Stimulated activated naive CD8-positive, alpha-beta T cell treated with anti-CD3 and anti-CD28 coated beads, Interleukin-15, amount 100 ng/mL, for 72 hours (primary cell): Measurements from ENCODE around the gene CERS1.

Experiments used
- ATAC-seq: fragments of 150-1000 bp; cut with Tn5 transposase; 2 replicates; pipeline ENCODE4 v1.10.0; 2021; ENCODE audit warnings: mild to moderate bottlenecking, moderate library complexity
- DNase-seq, 2 donors: peaks; one replicate each; pipeline ENCODE4 v3.0.0; 2021 to 2022
- H3K27ac Mint-ChIP-seq, 2 donors: one replicate each; pipeline ENCODE4 v1.8.0; 2022; ENCODE audit warnings: mild to moderate bottlenecking in 2 of 2, mixed read lengths in 2 of 2, moderate library complexity in 2 of 2
- H3K27me3 Mint-ChIP-seq: one replicate; pipeline ENCODE4 v1.8.0; 2022; ENCODE audit warnings: mixed read lengths
- H3K4me1 Mint-ChIP-seq: one replicate; pipeline ENCODE4 v1.8.0; 2022; ENCODE audit warnings: mild to moderate bottlenecking, mixed read lengths
- H3K4me3 Mint-ChIP-seq, 2 donors: one replicate each; pipeline ENCODE4 v1.8.0; 2022; ENCODE audit warnings: mild to moderate bottlenecking in 2 of 2, mixed read lengths in 2 of 2, moderate library complexity in 1 of 2
- H3K9me3 Mint-ChIP-seq, 2 donors: one replicate each; pipeline ENCODE4 v1.8.0; 2022; ENCODE audit warnings: mixed read lengths in 2 of 2

Gene CERS1

GRCh38 chr19:18848878-18849661 lies 46.9 kb downstream of the CERS1 start:
- H3K4me3 Mint-ChIP-seq = peak overlapping the region; percentile 32 to 34
- no peaks in the 10 kb centered on the region for H3K27me3 Mint-ChIP-seq
- no peak for ATAC-seq
- DNase-seq = no peak
- H3K27ac Mint-ChIP-seq = peak overlapping the region in 1 of 2 donors; percentile 16
- H3K9me3 Mint-ChIP-seq = no peaks in the 10 kb centered on the region
- peaks cover 58% of the 10 kb centered on the region for H3K4me1 Mint-ChIP-seq

GRCh38 chr19:18847549-18848463 lies 48.2 kb downstream of the CERS1 start:
- Mint-ChIP-seq H3K27ac (no peak overlapping the region), H3K27me3 (no peaks in the 10 kb centered on the region), H3K4me1 (peaks cover 71% of the 10 kb centered on the region), H3K4me3 (no peak overlapping the region), H3K9me3 (no peaks in the 10 kb centered on the region)
- ATAC-seq = no peak
- DNase-seq = no peak

GRCh38 chr19:18846862-18847548 lies 49.0 kb downstream of the CERS1 start:
- H3K9me3 Mint-ChIP-seq = no peaks in the 10 kb centered on the region
- peaks cover 78% of the 10 kb centered on the region for H3K4me1 Mint-ChIP-seq
- ATAC-seq (peak; percentile 72), DNase-seq (peak; percentile 56 to 66)
- H3K4me3 Mint-ChIP-seq = peak overlapping the region in 1 of 2 donors; percentile 57
- no peaks in the 10 kb centered on the region for H3K27me3 Mint-ChIP-seq
- no peak overlapping the region for H3K27ac Mint-ChIP-seq

GRCh38 chr19:18845961-18846360 lies 50.0 kb downstream of the CERS1 start:
- Mint-ChIP-seq H3K27ac (no peak overlapping the region), H3K27me3 (no peaks in the 10 kb centered on the region), H3K9me3 (no peaks in the 10 kb centered on the region), H3K4me3 (no peak overlapping the region), H3K4me1 (peaks cover 88% of the 10 kb centered on the region)
- no peak for ATAC-seq
- no peak for DNase-seq

DNA sequence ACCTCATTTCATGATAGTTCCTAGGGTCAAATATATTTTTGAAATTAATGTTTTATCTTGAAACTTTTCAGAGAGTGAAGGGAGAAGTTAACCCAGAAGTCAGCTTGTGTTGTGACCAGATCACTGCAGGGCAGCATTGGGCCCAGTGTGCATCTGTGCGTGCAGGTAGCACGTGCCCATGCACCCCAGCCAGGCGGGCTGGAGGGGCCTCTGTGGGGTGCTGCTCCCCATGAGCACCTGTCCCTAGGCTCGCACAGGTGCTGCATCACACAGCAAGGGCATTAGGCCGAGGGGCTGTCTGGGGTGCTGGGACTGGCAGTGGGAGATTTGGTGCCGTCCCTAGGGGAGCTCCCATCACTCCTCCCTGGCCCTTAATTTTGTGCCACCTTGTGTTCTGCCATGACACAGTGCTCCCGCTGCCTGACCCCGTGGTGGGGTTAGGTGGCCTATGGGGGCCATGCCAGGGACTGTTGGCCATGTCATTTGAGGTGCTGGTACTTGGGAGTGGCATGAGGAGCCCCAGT lies 51.1 kb downstream of the CERS1 start:
- no peaks in the 10 kb centered on the region for H3K27me3 Mint-ChIP-seq
- DNase-seq = no peak
- H3K9me3 Mint-ChIP-seq = no peaks in the 10 kb centered on the region
- peak overlapping the region; percentile 47 to 82 for H3K4me3 Mint-ChIP-seq
- H3K27ac Mint-ChIP-seq = peak overlapping the region in 1 of 2 donors; percentile 39
- ATAC-seq = no peak
- H3K4me1 Mint-ChIP-seq = peaks cover 94% of the 10 kb centered on the region

- H3K27ac Mint-ChIP-seq = peak overlapping the region; percentile 69 to 82
- ATAC-seq = no peak
- peak overlapping the region; percentile 77 to 82 for H3K4me3 Mint-ChIP-seq
- H3K9me3 Mint-ChIP-seq = no peaks in the 10 kb centered on the region
- H3K4me1 Mint-ChIP-seq = peaks cover 94% of the 10 kb centered on the region
- no peak for DNase-seq
- no peaks in the 10 kb centered on the region for H3K27me3 Mint-ChIP-seq
These were observed 52.0 kb downstream of the CERS1 start for GRCh38 chr19:18843960-18844359.

DNA sequence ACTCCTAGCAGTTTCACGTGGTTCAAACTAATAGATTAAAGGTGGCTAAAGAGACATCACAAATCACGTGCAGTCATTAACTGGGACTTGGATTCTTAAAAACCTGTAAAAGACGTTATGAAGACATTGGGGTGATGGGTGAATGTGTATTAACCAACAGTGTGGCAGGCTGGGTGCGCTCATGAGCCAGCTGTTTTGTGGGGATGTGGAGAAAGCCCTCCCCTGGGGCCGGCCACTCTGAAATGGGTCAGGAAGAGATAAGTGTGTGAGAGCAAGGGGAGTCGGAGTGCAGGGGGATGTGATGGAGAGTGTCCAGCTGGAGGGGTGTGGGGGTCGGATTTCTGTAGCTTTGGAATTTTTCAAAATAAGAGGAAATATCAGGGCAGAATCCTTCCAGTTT lies 53.8 kb downstream of the CERS1 start:
- Mint-ChIP-seq H3K4me3 (peak overlapping the region; percentile 31 to 64), H3K4me1 (peaks cover 99% of the 10 kb centered on the region)
- no peak for ATAC-seq

GRCh38 chr19:18841400-18841799 lies 54.6 kb downstream of the CERS1 start:
- Mint-ChIP-seq H3K9me3 (no peaks in the 10 kb centered on the region), H3K4me1 (peaks cover 99% of the 10 kb centered on the region), H3K27ac (no peak overlapping the region), H3K27me3 (no peaks in the 10 kb centered on the region), H3K4me3 (no peak overlapping the region)
- ATAC-seq (no peak), DNase-seq (no peak)

More for the DNA sequence above, 53.8 kb downstream of the CERS1 start:
- no peak overlapping the region for H3K27ac Mint-ChIP-seq
- no peaks in the 10 kb centered on the region for H3K27me3 Mint-ChIP-seq
- H3K9me3 Mint-ChIP-seq = no peaks in the 10 kb centered on the region
- no peak for DNase-seq

DNA sequence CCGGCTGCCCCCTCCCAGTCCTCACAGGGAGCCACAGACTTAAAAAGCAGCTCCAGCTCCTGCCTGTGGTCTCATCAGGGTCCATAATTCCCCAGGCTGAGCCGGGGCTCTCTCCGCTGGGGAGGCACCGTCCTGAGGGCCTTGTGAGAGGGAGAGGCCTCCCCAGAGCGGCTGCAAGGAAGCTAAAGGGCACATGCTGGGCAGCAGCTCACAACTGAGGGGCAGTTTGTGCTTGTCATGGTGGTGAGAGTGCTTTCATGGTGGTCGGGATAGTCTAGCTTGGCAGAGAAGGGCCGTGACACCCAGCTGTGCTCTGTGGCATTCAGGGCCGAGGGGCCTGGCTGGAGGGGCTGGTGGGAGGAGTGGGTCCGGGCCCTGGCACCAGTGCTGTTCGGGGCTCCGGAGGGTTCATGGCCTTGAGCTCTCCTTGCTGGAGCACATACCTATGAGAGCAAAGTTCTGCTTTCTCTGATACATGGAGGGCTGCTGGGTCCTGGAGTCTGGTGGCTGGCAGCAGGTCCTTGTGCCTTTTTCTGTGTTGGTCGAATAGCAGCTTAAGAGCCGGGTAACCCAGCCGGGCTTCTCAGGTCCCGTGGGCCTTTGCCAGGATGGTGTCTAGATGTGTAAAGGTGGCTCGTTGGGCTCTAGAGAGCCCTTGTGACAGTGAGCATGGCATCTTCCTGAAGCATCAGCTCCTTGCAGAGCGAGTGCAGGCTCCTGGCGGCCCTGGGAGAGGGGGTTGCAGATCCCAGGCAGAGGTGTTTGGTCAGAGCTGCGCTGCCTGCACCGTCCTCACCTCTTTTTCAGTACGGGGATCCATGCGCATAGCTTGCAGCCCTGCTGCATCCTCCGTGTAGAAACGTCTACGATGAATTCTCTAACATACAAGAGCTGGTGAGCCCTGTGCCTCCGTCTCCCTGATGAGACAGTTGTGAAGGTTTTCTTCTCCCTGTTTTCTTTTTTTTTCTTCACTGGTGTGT lies 55.4 kb downstream of the CERS1 start:
- H3K9me3 Mint-ChIP-seq = no peaks in the 10 kb centered on the region
- peaks cover 99% of the 10 kb centered on the region for H3K4me1 Mint-ChIP-seq

GRCh38 chr19:18839465-18840287 lies 56.3 kb downstream of the CERS1 start:
- DNase-seq (no peak), ATAC-seq (no peak)
- H3K27me3 Mint-ChIP-seq = no peaks in the 10 kb centered on the region
- H3K4me3 Mint-ChIP-seq = peak overlapping the region in 1 of 2 donors; percentile 51
- H3K27ac Mint-ChIP-seq = peak overlapping the region; percentile 66 to 71
- peaks cover 99% of the 10 kb centered on the region for H3K4me1 Mint-ChIP-seq
- no peaks in the 10 kb centered on the region for H3K9me3 Mint-ChIP-seq

More for the DNA sequence above, 55.4 kb downstream of the CERS1 start:
- DNase-seq = no peak
- H3K4me3 Mint-ChIP-seq = peak overlapping the region; percentile 16 to 51
- ATAC-seq = no peak
- H3K27me3 Mint-ChIP-seq = no peaks in the 10 kb centered on the region
- no peak overlapping the region for H3K27ac Mint-ChIP-seq

GRCh38 chr19:18834644-18834984 lies 61.3 kb downstream of the CERS1 start:
- H3K27ac Mint-ChIP-seq = peak overlapping the region in 1 of 2 donors; percentile 77

DNA sequence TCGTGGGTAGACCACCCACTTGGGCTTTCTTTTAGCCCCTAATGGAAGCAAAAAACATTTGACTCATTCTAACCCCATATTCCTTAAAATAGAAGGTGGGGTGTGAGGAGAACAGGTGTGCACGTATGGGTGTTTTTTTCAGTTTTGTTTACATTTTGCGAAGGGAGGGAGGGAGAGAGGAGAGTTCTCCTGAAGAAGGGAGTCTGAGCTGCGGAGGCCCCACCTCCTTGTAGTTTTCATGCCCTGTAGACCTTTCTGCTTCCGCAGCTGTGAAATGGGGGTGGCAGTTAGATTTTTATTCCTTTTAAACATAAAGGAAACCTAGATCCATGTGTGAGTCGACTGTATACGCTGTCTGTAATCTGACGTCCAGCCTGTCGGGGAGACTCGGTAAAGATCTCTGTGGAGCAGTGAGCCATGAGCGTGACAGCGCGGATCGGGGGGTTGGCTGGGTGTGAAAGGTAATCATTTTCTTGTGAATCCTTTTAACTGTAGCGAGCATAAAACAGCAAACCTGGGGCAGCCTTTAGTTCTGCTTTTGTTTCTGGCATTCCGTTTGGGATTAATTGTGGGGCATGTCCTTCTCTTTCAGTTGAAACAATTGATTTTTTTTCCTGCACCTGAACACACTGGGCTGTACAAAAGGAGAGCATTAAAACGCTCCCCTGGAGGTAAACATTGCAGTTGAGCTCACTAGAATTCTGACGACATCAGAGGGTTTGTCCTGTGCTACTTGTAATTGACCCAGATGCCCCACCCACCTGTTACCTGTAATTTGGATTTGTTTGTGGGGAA lies 61.9 kb downstream of the CERS1 start:
- Mint-ChIP-seq H3K27me3 (no peaks in the 10 kb centered on the region), H3K27ac (peak overlapping the region; percentile 62 to 98), H3K4me3 (peak overlapping the region; percentile 94 to 96), H3K9me3 (no peaks in the 10 kb centered on the region), H3K4me1 (peaks cover 71% of the 10 kb centered on the region)
- DNase-seq (no peak), ATAC-seq (no peak)

More at GRCh38 chr19:18834644-18834984, 61.3 kb downstream of the CERS1 start:
- no peak for ATAC-seq
- no peak for DNase-seq
- H3K4me3 Mint-ChIP-seq = peak overlapping the region; percentile 94 to 96
- H3K9me3 Mint-ChIP-seq = no peaks in the 10 kb centered on the region
- peaks cover 77% of the 10 kb centered on the region for H3K4me1 Mint-ChIP-seq
- H3K27me3 Mint-ChIP-seq = no peaks in the 10 kb centered on the region

DNA sequence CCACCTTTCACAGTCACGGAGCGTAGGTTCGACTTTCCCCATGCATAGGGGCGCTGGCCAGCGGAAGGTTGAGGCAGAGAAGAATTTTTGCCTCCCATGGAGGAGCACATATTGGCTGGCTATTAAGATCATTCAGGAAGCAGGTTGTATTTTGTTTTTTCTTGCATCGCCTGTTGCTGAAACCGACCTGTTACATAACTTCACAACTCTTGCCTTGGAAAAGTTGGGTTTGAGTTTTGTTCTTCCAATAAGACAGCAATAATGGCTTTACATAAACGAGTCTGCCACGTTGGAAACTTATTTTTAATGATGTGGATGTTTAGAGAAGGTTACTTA lies 62.8 kb downstream of the CERS1 start:
- H3K4me1 Mint-ChIP-seq = peaks cover 62% of the 10 kb centered on the region
- H3K27me3 Mint-ChIP-seq = no peaks in the 10 kb centered on the region
- H3K4me3 Mint-ChIP-seq = peak overlapping the region; percentile 94 to 96
- H3K9me3 Mint-ChIP-seq = no peaks in the 10 kb centered on the region
- DNase-seq (no peak), ATAC-seq (peak; percentile 1)
- peak overlapping the region; percentile 98 to 99 for H3K27ac Mint-ChIP-seq
